SK-N-SH (cell line): Measurements from ENCODE around the gene PPL. TPM values are rescaled to one million over a fixed set of nuclear protein-coding genes. Genes with fewer than 3 reads are reported as not detected.

ENCODE experiments used
- CTCF ChIA-PET: fragments of 300-600, 350-600 bp; formaldehyde crosslinking; extraction: SDS; loops from one replicate; lab custom pipeline; 2021; lab: Yijun Ruan, JAX
- POLR2A ChIA-PET: fragments of 350-600 bp; sonication (Branson Sonifier 250); formaldehyde crosslinking; extraction: SDS; loops from one replicate; lab custom pipeline; 2020; ENCODE audit warnings: antibody characterized with exemption, inconsistent platforms; lab: Yijun Ruan, JAX
- DNase-seq: peaks from one replicate; pipeline ENCODE4 v3.0.0; 2012
- H2AFZ ChIP-seq: fragments of 200-600 bp; sonication (generic); 2 replicates; pipeline ENCODE4 v1.8.1; 2016; ENCODE audit warnings: antibody characterized with exemption, mild to moderate bottlenecking, low read depth
- H3F3A ChIP-seq: fragments of 200-600 bp; sonication (generic); replicated peaks from 2 replicates; pipeline ENCODE3; 2016; ENCODE audit warnings: antibody characterized with exemption, mild to moderate bottlenecking; ENCODE audit not compliant: insufficient read depth
- H3K27ac ChIP-seq, 2 experiments: fragments of 200-500 bp in 1 of 2; fragments of 200-600 bp in 1 of 2; sonication (Bioruptor generic) in 1 of 2; sonication (generic), shearing (Covaris generic) in 1 of 2; 2 replicates each; pipeline versions ENCODE4 v1.5.1 to v1.6.1; 2014 to 2016; ENCODE audit warnings: low read depth in 2 of 2, inconsistent platforms in 1 of 2, low read length in 1 of 2, mild to moderate bottlenecking in 1 of 2, mixed read lengths in 1 of 2
- H3K27me3 ChIP-seq: fragments of 200-600 bp; sonication (generic), shearing (Covaris generic); 2 replicates; pipeline ENCODE4 v1.6.1; 2016; ENCODE audit warnings: mixed run types; ENCODE audit not compliant: insufficient read depth
- H3K36me3 ChIP-seq, 2 experiments: fragments of 200-500 bp in 1 of 2; fragments of 200-600 bp in 1 of 2; sonication (Bioruptor generic) in 1 of 2; sonication (generic) in 1 of 2; replicated peaks in 1 of 2; 2 replicates each; pipeline versions ENCODE3 to v1.5.1; 2014 to 2016; ENCODE audit warnings: low read length in 1 of 2, mild to moderate bottlenecking in 1 of 2; ENCODE audit not compliant: insufficient read depth in 2 of 2, control insufficient read depth in 1 of 2
- H3K4me1 ChIP-seq, 2 experiments: fragments of 200-500 bp in 1 of 2; fragments of 200-600 bp in 1 of 2; sonication (Bioruptor generic) in 1 of 2; sonication (generic), shearing (Covaris generic) in 1 of 2; 2 replicates each; pipeline versions ENCODE4 v1.5.1 to v1.6.1; 2014 to 2016; ENCODE audit warnings: low read depth in 1 of 2, low read length in 1 of 2, mixed run types in 1 of 2; ENCODE audit not compliant: insufficient read depth in 2 of 2, control insufficient read depth in 1 of 2
- H3K4me2 ChIP-seq: fragments of 200-600 bp; sonication (generic), shearing (Covaris generic); 2 replicates; pipeline ENCODE4 v1.6.1; 2017; ENCODE audit warnings: mixed run types
- H3K4me3 ChIP-seq, 2 experiments: fragments of 200-500 bp in 1 of 2; fragments of 200-600 bp in 1 of 2; sonication (Bioruptor generic) in 1 of 2; sonication (generic), shearing (Covaris generic) in 1 of 2; 2 replicates each; pipeline versions ENCODE4 v1.5.1 to v1.8.1; 2014 to 2016; ENCODE audit warnings: low read depth in 2 of 2, inconsistent platforms in 1 of 2, low read length in 1 of 2, mild to moderate bottlenecking in 1 of 2, mixed read lengths in 1 of 2, moderate library complexity in 1 of 2
- H3K79me2 ChIP-seq: fragments of 200-600 bp; sonication (generic); 2 replicates; pipeline ENCODE4 v1.8.1; 2017; ENCODE audit warnings: mild to moderate bottlenecking; ENCODE audit not compliant: insufficient read depth
- H3K9ac ChIP-seq: fragments of 200-600 bp; sonication (generic); 2 replicates; pipeline ENCODE4 v1.6.1; 2017; ENCODE audit warnings: mixed run types
- H3K9me2 ChIP-seq: fragments of 200-600 bp; sonication (generic); 2 replicates; pipeline ENCODE4 v1.6.1; 2017; ENCODE audit warnings: mixed run types
- H3K9me3 ChIP-seq: fragments of 200-600 bp; sonication (generic); 2 replicates; pipeline ENCODE4 v1.6.1; 2017; ENCODE audit warnings: mixed run types, mild to moderate bottlenecking, moderate library complexity
- H4K20me1 ChIP-seq: fragments of 200-600 bp; sonication (generic); 2 replicates; pipeline ENCODE4 v1.6.1; 2017; ENCODE audit warnings: mild to moderate bottlenecking, mixed run types; ENCODE audit not compliant: insufficient read depth
- CTCF ChIP-seq: fragments of 200-600 bp; sonication (generic); IDR thresholded peaks from 2 replicates; pipeline ENCODE4 v1.6.1; 2017; ENCODE audit warnings: antibody characterized with exemption, mild to moderate bottlenecking, moderate library complexity
- ELF1 ChIP-seq: IDR thresholded peaks from 2 replicates; pipeline ENCODE4 v1.4.0; 2012
- FOSL2 ChIP-seq: IDR thresholded peaks from 2 replicates; pipeline ENCODE4 v1.4.0; 2012; ENCODE audit warnings: low read depth, mild to moderate bottlenecking, moderate library complexity, borderline replicate concordance
- FOXJ3 ChIP-seq: sonication (generic); formaldehyde crosslinking; IDR thresholded peaks from 2 replicates; pipeline ENCODE4 v1.5.1; 2020; ENCODE audit warnings: mild to moderate bottlenecking, missing genetic modification reagents
- IRF3 ChIP-seq: fragments of 150-350 bp; IDR thresholded peaks from 2 replicates; pipeline ENCODE4 v1.6.1; 2016; ENCODE audit warnings: mild to moderate bottlenecking, low read depth, low read length
- MEF2A ChIP-seq: IDR thresholded peaks from 2 replicates; pipeline ENCODE4 v1.4.0; 2012; ENCODE audit warnings: low read depth, borderline replicate concordance
- NRF1 ChIP-seq: IDR thresholded peaks from 2 replicates; pipeline ENCODE4 v1.6.1; 2012; ENCODE audit warnings: low read depth, mild to moderate bottlenecking, low read length
- RFX5 ChIP-seq: IDR thresholded peaks from 2 replicates; pipeline ENCODE4 v1.6.1; 2012; ENCODE audit warnings: mild to moderate bottlenecking, improper control_type of control experiment, low read length
- SIN3A ChIP-seq: IDR thresholded peaks from 2 replicates; pipeline ENCODE4 v1.6.1; 2012; ENCODE audit warnings: low read depth, mild to moderate bottlenecking, low read length, moderate library complexity, borderline replicate concordance
- SMC3 ChIP-seq: IDR thresholded peaks from 2 replicates; pipeline ENCODE4 v1.6.1; 2012; ENCODE audit warnings: low read depth, low read length, improper control_type of control experiment
- TAF1 ChIP-seq: IDR thresholded peaks from 2 replicates; pipeline ENCODE4 v1.6.1; 2012; ENCODE audit warnings: low read depth, mild to moderate bottlenecking, low read length, moderate library complexity, borderline replicate concordance
- TEAD4 ChIP-seq: IDR thresholded peaks from 2 replicates; pipeline ENCODE4 v1.4.0; 2012; ENCODE audit warnings: mild to moderate bottlenecking, borderline replicate concordance; ENCODE audit not compliant: insufficient read depth
- USF1 ChIP-seq: IDR thresholded peaks from 2 replicates; pipeline ENCODE4 v1.4.0; 2012; ENCODE audit warnings: low read depth, borderline replicate concordance
- YY1 ChIP-seq: IDR thresholded peaks from 2 replicates; pipeline ENCODE4 v1.4.0; 2012; ENCODE audit warnings: low read depth, mild to moderate bottlenecking
- WGBS: methylation state at CpG from one replicate; pipeline ENCODE4 v1.1.6; 2017; ENCODE audit warnings: low lambda C conversion rate; 5-methylcytosine and 5-hydroxymethylcytosine counted together
- polyA plus RNA-seq, 3 experiments: library from polyadenylated mRNA; depleted of rRNA; stranded (reverse); fragments of >200 nt; gene quantifications; 2 replicates each; pipeline ENCODE4 v1.2.3, GENCODE V29; 2012
- TF ChIP-seq, protein P1 (sequence below): IDR thresholded peaks from 2 replicates; pipeline ENCODE4 v1.4.0; 2012; ENCODE audit warnings: low read depth
- TF ChIP-seq, protein P2 (sequence below): IDR thresholded peaks from 2 replicates; pipeline ENCODE4 v1.4.0; 2012; ENCODE audit warnings: low read depth, borderline replicate concordance

PPL gene
- polyA plus RNA-seq, 1 of the 3 experiments (the other 2 are of a cell fraction) = 24.6 TPM

GRCh38 chr16:4926928-4927327 lies 10.0 kb downstream of the PPL start:
- no peak for TF ChIP-seq CTCF
- TF ChIP-seq FOXJ3 (CRISPR knock-in tag) = no peak
- no peak for TF ChIP-seq YY1
- TF ChIP-seq, protein P1, sequence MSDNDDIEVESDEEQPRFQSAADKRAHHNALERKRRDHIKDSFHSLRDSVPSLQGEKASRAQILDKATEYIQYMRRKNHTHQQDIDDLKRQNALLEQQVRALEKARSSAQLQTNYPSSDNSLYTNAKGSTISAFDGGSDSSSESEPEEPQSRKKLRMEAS = no peak
- no peak for TF ChIP-seq SIN3A
- TF ChIP-seq NRF1 = no peak
- TF ChIP-seq USF1 = no peak
- TF ChIP-seq, protein P2, sequence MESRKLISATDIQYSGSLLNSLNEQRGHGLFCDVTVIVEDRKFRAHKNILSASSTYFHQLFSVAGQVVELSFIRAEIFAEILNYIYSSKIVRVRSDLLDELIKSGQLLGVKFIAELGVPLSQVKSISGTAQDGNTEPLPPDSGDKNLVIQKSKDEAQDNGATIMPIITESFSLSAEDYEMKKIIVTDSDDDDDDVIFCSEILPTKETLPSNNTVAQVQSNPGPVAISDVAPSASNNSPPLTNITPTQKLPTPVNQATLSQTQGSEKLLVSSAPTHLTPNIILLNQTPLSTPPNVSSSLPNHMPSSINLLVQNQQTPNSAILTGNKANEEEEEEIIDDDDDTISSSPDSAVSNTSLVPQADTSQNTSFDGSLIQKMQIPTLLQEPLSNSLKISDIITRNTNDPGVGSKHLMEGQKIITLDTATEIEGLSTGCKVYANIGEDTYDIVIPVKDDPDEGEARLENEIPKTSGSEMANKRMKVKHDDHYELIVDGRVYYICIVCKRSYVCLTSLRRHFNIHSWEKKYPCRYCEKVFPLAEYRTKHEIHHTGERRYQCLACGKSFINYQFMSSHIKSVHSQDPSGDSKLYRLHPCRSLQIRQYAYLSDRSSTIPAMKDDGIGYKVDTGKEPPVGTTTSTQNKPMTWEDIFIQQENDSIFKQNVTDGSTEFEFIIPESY = no peak
- no peak for TF ChIP-seq RFX5
- no peak for TF ChIP-seq MEF2A
- no peak for TF ChIP-seq ELF1
- no peak for TF ChIP-seq SMC3
- no peak for TF ChIP-seq TEAD4
- TF ChIP-seq TAF1 = no peak
- no peak for TF ChIP-seq FOSL2
- TF ChIP-seq IRF3 = no peak
- Histone ChIP-seq H3K27ac (no peak overlapping the region), H3K4me3 (no peak overlapping the region), H3K27me3 (no peaks in the 10 kb centered on the region), H3K9me2 (no peaks in the 10 kb centered on the region), H3K9me3 (0 out of 2 replicates have a peak, but pooled peaks cover 6% of the 10 kb centered on the region), H3K79me2 (no peaks in the 10 kb centered on the region), H3K9ac (no peak overlapping the region), H3K4me1 (peaks cover 0 to 9% of the 10 kb centered on the region in 2 experiments; a peak in 1 of 4 replicates), H3K36me3 (no peaks in the 10 kb centered on the region), H4K20me1 (no peaks in the 10 kb centered on the region), H2AFZ (no peak overlapping the region), H3K4me2 (no peak overlapping the region), H3F3A (no peaks in the 10 kb centered on the region)
- no peak for DNase-seq
- ChIA-PET CTCF (no interaction called here), POLR2A (no interaction called here)
- 65% methylated on average over 2 of the region's 2 CpGs for WGBS
